HTR-8/SVneo (cell line): ENCODE measurements around the gene ITGB3.

Experiments used
- DNase-seq: peaks from one replicate; pipeline ENCODE4 v3.0.0; 2011; ENCODE audit warnings: low spot score, mixed read lengths; ENCODE audit not compliant: insufficient read length
- FAIRE-seq: peaks from 2 replicates; lab custom pipeline; 2011; peaks lifted over from hg19 to GRCh38; lab: Jason Lieb, UNC

ITGB3 gene

GRCh38 chr17:47320879-47321502 lies 67.4 kb downstream of the ITGB3 start:
- no peak for DNase-seq
- FAIRE-seq = no peak

DNA sequence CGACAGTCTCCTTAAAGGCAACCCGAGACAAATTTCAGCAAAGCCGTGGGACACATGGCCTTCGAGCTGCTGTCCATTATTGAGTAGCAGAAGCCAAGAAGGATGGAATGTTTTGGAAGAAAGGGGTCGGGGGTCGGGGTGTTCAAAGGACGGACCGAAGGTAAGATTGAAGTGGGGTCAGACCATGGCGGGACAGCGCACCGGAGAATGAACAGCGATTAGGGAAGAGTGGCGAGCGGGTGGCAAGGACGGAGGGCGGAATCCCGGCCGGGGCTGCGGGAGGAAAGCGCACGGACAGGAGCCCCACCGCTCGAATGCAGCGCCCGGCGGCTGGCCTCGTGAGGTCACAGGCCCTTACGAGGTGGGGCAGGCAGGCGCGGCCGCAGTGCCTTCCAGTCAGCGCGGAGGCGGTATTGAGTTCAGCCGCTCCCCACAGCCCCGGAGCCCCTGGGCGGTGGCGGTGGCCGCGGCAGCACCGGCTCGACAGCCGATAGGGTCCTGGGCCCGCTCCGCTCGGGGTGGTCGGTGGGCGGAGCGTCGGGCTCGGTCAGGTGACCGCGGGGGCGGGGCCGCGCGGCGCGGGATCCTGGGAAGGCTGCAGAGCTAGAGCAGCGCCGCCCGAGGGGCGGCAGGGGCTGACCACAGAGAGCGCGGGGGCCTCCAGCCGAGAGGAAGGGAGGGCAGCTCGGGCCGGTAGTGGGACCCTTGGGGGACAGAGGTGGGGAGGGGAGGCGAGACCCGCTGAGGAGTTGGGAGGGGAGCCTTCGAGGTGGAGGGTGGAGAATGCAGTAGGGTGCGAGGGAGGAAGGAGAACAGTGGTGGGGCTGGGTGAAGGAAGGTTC lies 70.0 kb downstream of the ITGB3 start, which contains the start of gene EFCAB13:
EFCAB13 (plus strand) TSS at position 574 of the 842 bp plus-strand sequence. CDS start 4,399 bp downstream, outside the sequence.
- DNase-seq (peak; percentile 94), FAIRE-seq (peak; percentile 99)

DNA sequence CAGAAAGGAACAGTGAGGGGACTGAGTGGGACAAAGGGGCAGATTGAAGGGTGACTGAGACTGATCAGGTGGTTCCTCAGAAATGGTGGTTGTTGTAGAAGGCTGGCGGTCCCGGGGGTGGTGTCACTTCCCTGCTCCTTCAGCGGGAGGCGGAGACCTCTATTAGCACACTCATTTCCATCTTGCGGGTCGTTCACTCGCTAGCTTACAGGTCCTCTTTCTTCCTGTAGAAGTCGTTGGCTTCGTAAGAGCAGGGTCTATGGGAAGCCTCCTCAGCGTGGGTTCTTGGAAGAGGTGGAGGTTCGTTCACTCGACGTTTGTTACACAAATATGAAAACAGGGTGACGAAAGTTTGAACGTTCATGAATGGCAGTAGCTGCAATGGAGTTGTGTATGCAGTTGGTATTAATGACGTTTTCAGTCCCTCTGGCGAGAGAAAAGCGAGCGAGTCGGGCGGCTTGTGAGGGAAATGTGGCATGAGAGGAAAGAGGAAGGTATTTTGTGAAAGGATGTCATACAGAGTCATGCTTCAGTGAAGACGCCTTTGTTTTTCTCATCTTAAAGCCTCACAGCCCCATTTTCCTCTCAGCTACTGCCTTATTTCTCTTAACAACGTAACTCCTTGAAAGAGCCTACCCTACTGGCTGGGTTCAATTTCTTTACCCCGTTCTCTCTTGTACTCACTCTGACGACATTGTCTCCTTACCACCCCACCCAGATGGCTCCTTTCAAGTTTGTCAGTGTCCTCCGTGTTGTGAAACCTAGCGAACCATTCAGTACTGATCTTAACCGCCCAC lies 70.8 kb downstream of the ITGB3 start:
- FAIRE-seq = no peak
- peak; percentile 50 for DNase-seq

DNA sequence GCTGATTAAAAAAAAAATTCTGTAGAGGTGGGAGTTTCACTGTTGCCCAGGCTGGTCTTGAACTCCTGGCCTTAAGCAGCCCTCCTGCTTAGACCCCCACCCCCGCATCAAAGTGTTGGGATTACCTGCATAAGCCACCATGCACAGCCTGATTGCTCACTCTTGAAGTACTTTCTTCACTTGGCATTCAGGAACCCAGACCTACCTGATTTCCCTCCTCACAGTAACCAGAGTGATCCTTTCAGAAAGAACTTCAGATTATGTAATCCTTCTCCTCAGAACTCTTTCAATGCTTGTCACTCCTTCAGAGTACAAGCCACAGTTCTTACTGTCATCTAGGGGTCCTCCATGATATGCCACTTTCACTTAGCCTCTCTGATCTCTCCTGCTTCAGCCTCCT lies 71.5 kb downstream of the ITGB3 start:
- FAIRE-seq (no peak), DNase-seq (no peak)

DNA sequence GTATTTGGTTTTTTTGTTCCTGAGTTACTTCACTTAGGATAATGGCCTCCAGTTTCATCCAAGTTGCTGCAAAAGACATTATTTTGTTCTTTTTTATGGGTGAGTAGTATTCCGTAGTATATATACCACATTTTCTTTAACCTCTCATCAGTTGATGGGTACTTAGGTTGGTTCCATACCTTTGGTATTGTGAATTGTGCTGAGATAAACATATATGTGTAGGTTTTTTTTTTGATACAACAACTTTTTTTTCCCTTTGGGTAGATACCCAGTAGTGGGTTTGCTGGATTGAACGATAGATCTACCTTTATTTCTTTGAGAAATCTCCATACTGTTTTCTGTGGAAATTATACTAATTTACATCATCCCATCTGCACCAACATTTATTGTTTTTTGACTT lies 76.9 kb downstream of the ITGB3 start:
- DNase-seq (no peak), FAIRE-seq (no peak)

GRCh38 chr17:47332287-47332686 lies 78.7 kb downstream of the ITGB3 start:
- no peak for DNase-seq
- no peak for FAIRE-seq

DNA sequence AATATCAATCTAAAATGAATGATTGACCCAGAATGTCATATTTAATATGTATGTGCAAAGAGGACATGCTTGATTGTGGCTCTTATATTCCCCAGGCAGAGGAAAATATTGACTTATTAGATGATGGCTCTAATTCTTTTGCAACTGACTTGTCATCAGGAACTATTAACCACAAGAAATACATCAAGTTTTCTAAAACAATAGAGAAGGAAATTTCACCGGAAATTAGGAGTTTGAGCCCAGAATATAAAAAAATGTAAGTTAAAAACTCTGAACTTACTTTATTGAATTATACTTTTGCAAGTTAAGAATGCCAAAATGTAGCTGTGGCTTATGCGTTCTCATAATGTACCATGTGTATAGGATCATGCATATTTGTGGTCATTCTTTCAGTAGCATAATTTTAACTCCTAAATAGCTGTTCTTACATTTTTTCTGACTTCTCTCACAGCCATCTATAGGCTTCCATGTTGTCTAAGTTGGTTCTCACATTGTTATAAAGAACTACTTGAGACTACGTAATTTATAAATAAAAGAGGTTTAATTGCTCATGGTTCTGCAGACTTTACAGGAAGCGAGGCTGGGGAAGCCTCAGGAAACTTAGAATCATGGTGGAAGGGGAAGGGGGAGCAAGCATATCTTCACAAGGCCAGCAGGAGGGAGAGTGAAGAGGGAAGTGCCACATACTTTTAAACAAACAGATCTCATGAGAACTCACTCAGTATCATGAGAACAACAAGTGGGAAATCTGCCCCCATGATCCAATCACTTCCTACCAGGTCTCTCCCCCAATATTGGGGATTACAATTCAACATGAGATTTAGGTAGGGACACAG lies 81.7 kb downstream of the ITGB3 start:
- DNase-seq = no peak
- FAIRE-seq = no peak

DNA sequence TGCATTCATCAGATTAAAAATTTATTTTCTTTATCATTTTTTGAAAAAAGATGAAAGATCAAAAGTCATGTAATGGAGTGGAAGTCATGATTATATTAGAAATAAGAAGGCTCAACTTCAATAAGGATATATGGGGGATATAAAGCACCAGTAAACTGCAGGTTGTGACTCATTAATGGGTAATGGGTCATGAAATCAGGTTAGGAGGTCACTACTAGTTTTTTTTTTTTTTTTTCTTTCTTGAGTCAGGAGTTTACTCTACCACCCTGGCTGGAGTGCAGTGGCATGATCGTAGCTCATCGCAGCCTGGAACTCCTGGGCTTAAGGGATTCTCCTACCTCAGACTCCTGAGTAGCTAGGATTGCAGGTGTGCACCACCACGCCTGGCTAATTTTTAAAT lies 84.4 kb downstream of the ITGB3 start:
- no peak for DNase-seq
- no peak for FAIRE-seq

DNA sequence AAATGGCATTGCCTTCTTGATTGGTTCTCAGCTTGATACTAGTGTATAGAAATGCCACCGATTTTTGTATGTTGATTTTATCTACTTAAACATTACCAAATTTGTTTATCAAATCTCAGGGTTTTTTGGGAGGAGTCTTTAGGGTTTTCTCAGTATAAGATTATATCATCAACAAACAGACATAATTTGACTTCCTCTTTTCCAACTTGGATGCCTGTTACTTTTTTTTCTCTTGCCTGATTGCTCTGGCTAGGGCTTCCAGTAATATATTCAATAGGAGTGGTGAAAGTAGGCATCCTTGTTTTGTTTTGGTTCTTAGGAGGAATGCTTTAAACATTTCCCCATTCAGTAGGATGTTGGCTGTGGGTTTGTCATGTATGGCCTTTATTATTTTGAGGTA lies 99.2 kb downstream of the ITGB3 start:
- no peak for FAIRE-seq
- DNase-seq = no peak

- no peak for FAIRE-seq
Measured at GRCh38 chr17:47358652-47359051, 105.0 kb downstream of the ITGB3 start.

More at GRCh38 chr17:47358652-47359051, 105.0 kb downstream of the ITGB3 start:
- DNase-seq = no peak
